Measurements from ENCODE around the gene LBHD2. TPM values are rescaled to one million over a fixed set of nuclear protein-coding genes. Genes with fewer than 3 reads are reported as not detected.

The LBHD2 gene
- total RNA-seq, 4 donors from 2014 or later, result 1.4 to 2.1 TPM; not detected in 2

GRCh38 chr14:103137689-103138300, 53.8 kb downstream of the LBHD2 start:
- TF ChIP-seq, protein P1, sequence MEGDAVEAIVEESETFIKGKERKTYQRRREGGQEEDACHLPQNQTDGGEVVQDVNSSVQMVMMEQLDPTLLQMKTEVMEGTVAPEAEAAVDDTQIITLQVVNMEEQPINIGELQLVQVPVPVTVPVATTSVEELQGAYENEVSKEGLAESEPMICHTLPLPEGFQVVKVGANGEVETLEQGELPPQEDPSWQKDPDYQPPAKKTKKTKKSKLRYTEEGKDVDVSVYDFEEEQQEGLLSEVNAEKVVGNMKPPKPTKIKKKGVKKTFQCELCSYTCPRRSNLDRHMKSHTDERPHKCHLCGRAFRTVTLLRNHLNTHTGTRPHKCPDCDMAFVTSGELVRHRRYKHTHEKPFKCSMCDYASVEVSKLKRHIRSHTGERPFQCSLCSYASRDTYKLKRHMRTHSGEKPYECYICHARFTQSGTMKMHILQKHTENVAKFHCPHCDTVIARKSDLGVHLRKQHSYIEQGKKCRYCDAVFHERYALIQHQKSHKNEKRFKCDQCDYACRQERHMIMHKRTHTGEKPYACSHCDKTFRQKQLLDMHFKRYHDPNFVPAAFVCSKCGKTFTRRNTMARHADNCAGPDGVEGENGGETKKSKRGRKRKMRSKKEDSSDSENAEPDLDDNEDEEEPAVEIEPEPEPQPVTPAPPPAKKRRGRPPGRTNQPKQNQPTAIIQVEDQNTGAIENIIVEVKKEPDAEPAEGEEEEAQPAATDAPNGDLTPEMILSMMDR (IDR thresholded peaks at IDR 0.05; ENCODE audit: low read depth), result no peak

GRCh38 chr14:103138301-103139131, 54.5 kb downstream of the LBHD2 start:
- TF ChIP-seq, protein P1 (IDR thresholded peaks at IDR 0.05; ENCODE audit: low read depth), result no peak

DNA sequence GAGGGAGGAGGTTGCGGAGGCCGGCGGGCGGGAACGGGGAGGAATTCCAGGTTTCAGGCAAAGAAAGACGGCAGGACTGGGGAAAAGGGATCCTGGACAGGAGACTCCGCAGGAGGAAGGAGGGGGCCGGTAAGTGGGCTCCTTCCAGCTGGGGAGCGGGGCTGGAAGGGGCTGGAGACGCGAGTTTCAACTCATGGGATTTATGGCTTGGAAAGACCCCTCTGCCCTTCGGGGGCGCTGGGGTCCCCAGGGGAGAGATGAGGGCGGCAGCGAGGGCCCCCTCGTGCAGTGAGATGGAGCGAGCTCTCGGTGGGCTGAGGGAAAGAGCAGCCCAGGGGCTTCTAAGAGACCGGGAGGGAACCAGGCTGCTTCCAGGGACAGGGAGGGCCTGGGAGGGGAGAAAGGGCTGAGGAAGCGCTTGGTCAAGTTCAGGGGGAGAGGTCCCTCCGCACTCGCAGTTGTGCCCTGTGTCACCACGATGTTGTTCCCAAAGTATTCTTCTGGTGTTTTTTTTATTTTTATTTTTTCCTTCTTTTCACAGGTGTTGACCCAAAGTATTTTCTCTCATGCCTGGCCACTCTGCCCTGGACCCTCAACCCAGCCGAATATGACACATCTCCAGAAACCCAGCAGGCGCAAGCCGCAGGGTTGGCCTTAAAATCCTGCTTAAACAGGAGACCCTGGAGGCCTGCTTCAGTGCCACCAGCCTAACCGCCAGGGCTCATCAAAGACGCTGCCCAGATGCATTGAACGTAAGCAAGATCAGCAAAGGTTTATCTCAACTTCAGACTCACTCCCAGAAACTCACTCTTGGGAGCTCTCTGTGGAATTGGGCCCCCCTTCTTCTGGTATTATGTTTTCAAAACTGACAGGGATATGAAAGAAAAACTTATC, 55.4 kb downstream of the LBHD2 start:
- TF ChIP-seq, protein P1 (IDR thresholded peaks at IDR 0.05; ENCODE audit: low read depth), result no peak

Other genes with a start within 250 kb of the LBHD2 start
- 1 to 10 TPM in 1 of 4 donors, under 1 TPM in 1, not detected in 2; 0.66 to 1.9 TPM for gene AMN, start 161.5 kb upstream of the LBHD2 start, total RNA-seq
- 100 to 1,000 TPM in 2 of 4 donors, 10 to 100 TPM in 2; 85.8 to 170 (median 102) TPM for gene CDC42BPB, start 26.7 kb upstream of the LBHD2 start, total RNA-seq
- under 1 TPM in 2 of 4 donors, not detected in 2; 0.22 to 0.68 TPM for gene EXOC3L4, start 10.5 kb downstream of the LBHD2 start, total RNA-seq
- 100 to 1,000 TPM in 1 of 4 donors, 10 to 100 TPM in 3; 54.7 to 145 (median 65.4) TPM for gene TNFAIP2, start 39.3 kb downstream of the LBHD2 start, total RNA-seq